Colonic mucosa (tissue), 4 donors: ENCODE data around the gene DMD. TPM values are rescaled to one million over a fixed set of nuclear protein-coding genes. Genes with fewer than 3 reads are reported as not detected.

Experiments used
- DNase-seq: peaks from one replicate; pipeline ENCODE4 v3.0.0-alpha.2; 2020
- H3K27ac ChIP-seq: fragments of 200-600 bp; one replicate; pipeline ENCODE4 v1.8.0; 2021
- H3K27me3 ChIP-seq: fragments of 200-600 bp; one replicate; pipeline ENCODE4 v1.8.0; 2021
- H3K36me3 ChIP-seq: fragments of 200-600 bp; one replicate; pipeline ENCODE4 v1.8.0; 2021
- H3K4me1 ChIP-seq: fragments of 200-600 bp; one replicate; pipeline ENCODE4 v1.8.0; 2021; ENCODE audit warnings: mild to moderate bottlenecking
- H3K4me3 ChIP-seq: fragments of 200-600 bp; one replicate; pipeline ENCODE4 v1.8.0; 2021
- H3K9ac ChIP-seq, 2 donors: one replicate each; pipeline ENCODE4 v1.7.0; 2013; ENCODE audit warnings: control low read depth in 2 of 2, low read depth in 2 of 2, low read length in 2 of 2
- H3K9me3 ChIP-seq: fragments of 200-600 bp; one replicate; pipeline ENCODE4 v1.8.0; 2021
- intact Hi-C: fragments of 100-400 bp; cut with DNase I; formaldehyde crosslinking; loops from one replicate; pipeline ENCODE4 v1.14.1; 2022
- total RNA-seq, 2 donors: library from RNA; stranded (reverse); fragmentation: NEBNext Ultra II Directional in 1 of 2; extraction: Animal tissue kit (Norgen Biotek cat#: 25700) in 1 of 2; gene quantifications; one replicate each; pipeline ENCODE4 v1.2.1, GENCODE V29; 2021
- TF ChIP-seq, protein P1 (sequence below): fragments of 200-600 bp; IDR thresholded peaks from one replicate; pipeline ENCODE4 v1.8.0; 2022; ENCODE audit warnings: antibody characterized with exemption, mild to moderate bottlenecking
- donor health status: healthy.
- donor health status: DM: no; HTN: no; CAD: no.
- donor health status: DM: no; HTN: no; CAD: no.

DMD gene
- total RNA-seq, 2 donors from 2014 or later = 7.3 to 24.5 TPM

DNA sequence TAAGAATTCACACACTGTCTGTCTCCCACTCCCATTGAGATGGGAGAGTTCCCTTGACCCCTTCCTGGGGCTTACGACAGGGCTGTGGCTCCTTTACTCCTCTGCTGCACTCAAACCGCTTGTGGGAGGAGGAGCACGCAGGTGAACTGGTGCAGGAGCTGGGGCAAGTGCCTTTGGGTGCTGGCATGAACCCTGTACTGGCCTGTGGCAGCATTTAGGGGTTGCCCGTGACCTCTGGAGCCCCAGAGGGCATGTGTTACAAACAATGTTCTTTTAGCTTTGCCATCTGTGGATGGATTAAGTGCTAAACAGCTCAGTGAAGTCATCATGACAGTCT is 2117.7 kb downstream of the DMD start:
- Histone ChIP-seq H3K4me1 (no peaks in the 10 kb centered on the region), H3K27ac (no peak overlapping the region), H3K4me3 (no peak overlapping the region), H3K9me3 (no peaks in the 10 kb centered on the region), H3K36me3 (no peaks in the 10 kb centered on the region), H3K27me3 (no peaks in the 10 kb centered on the region), H3K9ac (no peak overlapping the region)
- DNase-seq = no peak
- TF ChIP-seq, protein P1, sequence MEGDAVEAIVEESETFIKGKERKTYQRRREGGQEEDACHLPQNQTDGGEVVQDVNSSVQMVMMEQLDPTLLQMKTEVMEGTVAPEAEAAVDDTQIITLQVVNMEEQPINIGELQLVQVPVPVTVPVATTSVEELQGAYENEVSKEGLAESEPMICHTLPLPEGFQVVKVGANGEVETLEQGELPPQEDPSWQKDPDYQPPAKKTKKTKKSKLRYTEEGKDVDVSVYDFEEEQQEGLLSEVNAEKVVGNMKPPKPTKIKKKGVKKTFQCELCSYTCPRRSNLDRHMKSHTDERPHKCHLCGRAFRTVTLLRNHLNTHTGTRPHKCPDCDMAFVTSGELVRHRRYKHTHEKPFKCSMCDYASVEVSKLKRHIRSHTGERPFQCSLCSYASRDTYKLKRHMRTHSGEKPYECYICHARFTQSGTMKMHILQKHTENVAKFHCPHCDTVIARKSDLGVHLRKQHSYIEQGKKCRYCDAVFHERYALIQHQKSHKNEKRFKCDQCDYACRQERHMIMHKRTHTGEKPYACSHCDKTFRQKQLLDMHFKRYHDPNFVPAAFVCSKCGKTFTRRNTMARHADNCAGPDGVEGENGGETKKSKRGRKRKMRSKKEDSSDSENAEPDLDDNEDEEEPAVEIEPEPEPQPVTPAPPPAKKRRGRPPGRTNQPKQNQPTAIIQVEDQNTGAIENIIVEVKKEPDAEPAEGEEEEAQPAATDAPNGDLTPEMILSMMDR = no peak
- intact Hi-C loops = no loop called here

DNA sequence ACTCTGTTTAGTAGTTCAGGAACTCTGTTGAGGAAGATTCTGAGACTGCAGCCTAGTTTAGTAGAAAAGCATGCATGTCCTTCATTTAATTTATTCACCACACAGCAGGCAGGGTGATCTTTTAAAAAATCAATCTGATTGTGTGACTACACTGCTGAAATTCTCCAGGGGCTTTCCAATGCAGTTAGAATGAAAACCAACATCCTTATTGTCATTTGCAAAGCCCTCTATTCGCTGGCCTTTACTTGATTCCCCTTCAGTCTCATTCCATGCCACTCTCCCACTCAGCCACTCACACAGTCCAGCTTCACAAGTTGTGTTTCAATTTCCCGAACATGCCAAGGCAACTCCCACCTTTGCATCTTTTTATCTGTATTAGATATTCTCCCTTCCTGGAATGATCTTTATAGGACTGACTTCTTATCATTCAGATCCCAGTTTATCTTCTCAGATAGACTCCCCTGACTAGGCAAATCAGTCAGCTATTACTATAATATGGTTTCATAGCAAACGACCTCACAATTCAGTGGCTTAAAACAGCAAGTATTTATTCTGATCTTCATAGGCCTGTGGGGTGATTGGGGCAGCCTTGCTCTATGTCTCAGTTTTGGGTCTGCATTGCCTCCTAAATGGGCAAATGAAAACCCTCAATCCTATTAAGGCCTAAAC is 2118.2 kb downstream of the DMD start:
- Histone ChIP-seq H3K36me3 (no peaks in the 10 kb centered on the region), H3K9me3 (no peaks in the 10 kb centered on the region), H3K27me3 (no peaks in the 10 kb centered on the region), H3K4me3 (no peak overlapping the region), H3K27ac (no peak overlapping the region), H3K4me1 (no peaks in the 10 kb centered on the region), H3K9ac (no peak overlapping the region)
- TF ChIP-seq, protein P1 = no peak
- no peak for DNase-seq
- intact Hi-C loops = no loop called here

GRCh38 chrX:31092476-31092875 is 2118.9 kb downstream of the DMD start:
- TF ChIP-seq, protein P1 = no peak
- H3K27ac ChIP-seq = no peak overlapping the region
- intact Hi-C loops = no loop called here

GRCh38 chrX:31091819-31092218 is 2119.5 kb downstream of the DMD start:
- no peak overlapping the region for H3K27ac ChIP-seq
- H3K9ac ChIP-seq = no peak overlapping the region
- no peak for DNase-seq
- H3K27me3 ChIP-seq = no peaks in the 10 kb centered on the region
- TF ChIP-seq, protein P1 = no peak
- H3K4me1 ChIP-seq = no peaks in the 10 kb centered on the region
- H3K36me3 ChIP-seq = no peaks in the 10 kb centered on the region
- no peak overlapping the region for H3K4me3 ChIP-seq
- H3K9me3 ChIP-seq = no peaks in the 10 kb centered on the region
- intact Hi-C loops = no loop called here

More at GRCh38 chrX:31092476-31092875, 2118.9 kb downstream of the DMD start:
- no peak for DNase-seq
- no peak overlapping the region for H3K4me3 ChIP-seq
- H3K4me1 ChIP-seq = no peaks in the 10 kb centered on the region
- H3K9ac ChIP-seq = no peak overlapping the region
- H3K36me3 ChIP-seq = no peaks in the 10 kb centered on the region
- no peaks in the 10 kb centered on the region for H3K27me3 ChIP-seq
- no peaks in the 10 kb centered on the region for H3K9me3 ChIP-seq

DNA sequence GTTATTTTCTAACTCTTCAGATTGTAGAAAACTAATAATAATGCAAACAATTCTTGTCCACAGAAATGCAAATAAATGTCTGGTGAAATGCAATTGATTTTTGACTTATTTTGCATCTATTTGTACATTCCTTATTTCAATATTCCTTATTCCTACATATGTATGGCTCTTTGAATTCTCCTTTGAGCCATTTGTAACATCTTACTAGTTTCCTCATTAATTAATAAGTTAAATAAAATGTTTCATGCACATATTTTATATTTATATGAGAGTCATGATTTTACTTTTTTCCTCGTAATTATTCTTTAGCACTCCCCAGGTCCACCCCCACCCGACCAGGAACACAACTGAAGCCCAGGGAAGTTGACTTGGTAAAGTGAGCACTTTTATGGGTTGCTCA is 2136.8 kb downstream of the DMD start:
- intact Hi-C loops = loop anchor here (5.0 kb wide), 1 partner anchor 33 kb away; no protein-coding TSS in a partner anchor
- H3K9ac ChIP-seq = no peak overlapping the region
- no peaks in the 10 kb centered on the region for H3K36me3 ChIP-seq
- no peak overlapping the region for H3K4me3 ChIP-seq
- no peaks in the 10 kb centered on the region for H3K27me3 ChIP-seq
- no peak for DNase-seq
- TF ChIP-seq, protein P1 = no peak
- H3K4me1 ChIP-seq = no peaks in the 10 kb centered on the region
- H3K27ac ChIP-seq = no peak overlapping the region
- no peaks in the 10 kb centered on the region for H3K9me3 ChIP-seq
